A204.1 (cell line): ENCODE measurements around the gene IL17REL.

ENCODE experiments used
- FAIRE-seq: peaks from 2 replicates; lab custom pipeline; 2012; peaks lifted over from hg19 to GRCh38; lab: Jason Lieb, UNC

The IL17REL gene

DNA sequence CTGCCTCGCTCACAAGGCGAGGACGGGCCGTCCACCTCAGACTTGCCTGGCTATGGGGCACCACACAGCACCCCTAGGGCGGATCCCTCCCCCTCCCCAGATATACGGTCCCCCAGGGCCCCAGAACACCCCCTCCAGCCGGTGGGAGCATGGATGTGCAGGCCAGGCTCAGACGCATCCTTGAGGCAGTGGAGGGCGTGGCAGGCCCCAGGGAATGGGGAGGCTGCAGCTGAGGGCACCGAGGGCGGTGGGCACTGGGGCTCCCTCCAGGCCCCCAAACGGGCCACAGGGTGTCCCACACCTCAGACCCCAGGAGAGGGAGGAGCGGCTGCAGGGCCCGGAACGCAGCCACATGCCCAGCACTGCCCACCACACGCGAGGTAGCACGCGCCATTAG lies 33.5 kb upstream of the IL17REL start:
- FAIRE-seq: no peak

- no peak for FAIRE-seq
Observed at GRCh38 chr22:50045211-50046018, 32.9 kb upstream of the IL17REL start.

GRCh38 chr22:50044485-50045118 lies 32.0 kb upstream of the IL17REL start:
- FAIRE-seq: no peak

DNA sequence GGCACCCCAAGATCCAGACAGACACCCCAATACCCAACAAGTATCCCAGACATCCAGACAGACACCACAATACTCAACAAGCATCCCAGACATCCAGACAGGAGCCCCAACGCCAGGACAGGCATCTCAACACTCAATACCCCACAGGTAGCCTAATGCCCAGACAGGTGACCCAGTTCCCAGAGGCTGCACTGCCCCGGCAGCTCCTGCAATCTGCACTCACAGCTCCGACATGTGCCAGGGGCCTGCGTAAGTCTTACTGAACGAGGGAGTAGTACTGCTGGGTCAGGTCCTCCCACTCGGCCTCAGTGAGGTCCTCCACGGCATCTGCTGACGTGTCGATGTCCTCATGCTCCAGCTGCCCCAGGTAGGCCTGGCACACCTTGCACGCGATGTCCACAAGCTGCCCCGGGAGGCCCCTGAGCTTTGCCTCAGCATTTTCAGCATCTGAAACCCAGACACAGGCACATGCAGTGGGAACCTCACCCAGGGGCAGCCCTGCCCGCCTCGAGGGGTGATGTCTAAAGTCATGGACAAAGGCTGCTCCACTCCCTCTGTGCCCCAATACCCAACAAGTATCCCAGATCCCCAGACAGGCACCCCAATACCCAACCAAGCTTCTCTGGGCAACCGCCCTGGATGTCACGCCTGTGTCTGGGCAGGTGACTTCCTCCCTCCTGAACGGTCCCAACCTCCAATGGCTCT lies 28.9 kb upstream of the IL17REL start:
- FAIRE-seq: no peak

DNA sequence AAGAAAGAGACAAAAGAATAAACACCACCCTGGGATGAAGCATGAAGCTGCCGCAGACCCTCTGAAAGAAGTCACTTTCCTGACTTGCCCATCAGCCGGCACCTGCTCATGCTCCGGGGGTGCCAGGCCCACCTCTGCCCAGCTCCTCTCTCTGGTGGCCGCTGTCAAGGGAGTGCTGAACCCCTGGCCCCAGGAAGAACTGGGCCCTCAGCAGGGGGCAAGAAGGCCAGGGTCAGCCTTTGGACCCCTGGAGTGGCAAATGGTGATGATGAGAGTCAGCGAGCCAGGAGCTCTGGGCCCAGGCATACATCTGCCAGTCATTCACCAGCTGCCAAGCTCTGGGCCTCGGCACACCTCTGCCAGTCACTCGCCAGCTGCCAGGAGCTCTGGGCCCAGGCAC lies 28.2 kb upstream of the IL17REL start:
- no peak for FAIRE-seq

- FAIRE-seq: no peak
Observed at GRCh38 chr22:50039669-50040443, 27.3 kb upstream of the IL17REL start.

GRCh38 chr22:50035976-50036724 lies 23.6 kb upstream of the IL17REL start:
- FAIRE-seq: no peak

- FAIRE-seq: no peak
Observed at GRCh38 chr22:50035131-50035881, 22.7 kb upstream of the IL17REL start.

- FAIRE-seq: no peak
Observed at GRCh38 chr22:50034126-50035081, 21.8 kb upstream of the IL17REL start.

- FAIRE-seq: no peak
Observed at GRCh38 chr22:50032941-50033601, 20.5 kb upstream of the IL17REL start.

DNA sequence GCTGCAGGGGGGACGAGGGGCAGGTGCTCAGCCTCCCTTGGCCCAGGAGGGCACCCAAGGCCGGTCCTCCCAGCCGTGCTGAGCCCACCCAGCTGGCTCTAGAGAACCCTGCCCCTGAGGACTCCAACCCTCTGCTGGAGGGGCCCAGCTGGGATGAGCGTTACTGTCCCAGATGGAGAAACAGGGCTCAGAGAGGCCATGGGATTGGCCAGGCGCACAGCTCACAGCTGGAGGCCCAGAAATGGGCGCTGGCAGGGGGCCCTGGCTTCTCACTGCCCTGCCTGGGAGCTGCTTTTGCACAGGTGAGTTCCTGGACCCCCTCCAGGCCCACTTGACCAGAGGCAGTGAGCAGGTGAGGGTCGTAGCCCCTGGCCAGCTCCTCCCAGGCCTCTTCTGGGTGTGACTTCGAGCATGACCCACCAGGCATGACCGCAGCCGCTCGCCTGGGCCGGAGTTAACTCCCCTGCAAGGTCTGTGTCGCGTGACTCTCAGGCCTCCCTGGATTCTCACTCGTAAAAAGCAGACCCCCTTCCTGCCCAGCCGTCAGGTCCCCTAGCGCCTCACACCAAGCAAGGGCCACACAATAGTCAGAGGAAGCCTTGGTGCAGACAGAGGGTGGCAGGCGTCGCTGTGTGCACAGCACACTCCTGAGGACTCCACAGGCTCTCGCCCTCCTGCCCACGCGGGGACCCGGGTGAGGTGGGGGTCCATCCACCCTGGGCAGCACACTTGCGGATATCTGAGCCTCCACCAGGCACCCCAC lies 19.7 kb upstream of the IL17REL start:
- no peak for FAIRE-seq

DNA sequence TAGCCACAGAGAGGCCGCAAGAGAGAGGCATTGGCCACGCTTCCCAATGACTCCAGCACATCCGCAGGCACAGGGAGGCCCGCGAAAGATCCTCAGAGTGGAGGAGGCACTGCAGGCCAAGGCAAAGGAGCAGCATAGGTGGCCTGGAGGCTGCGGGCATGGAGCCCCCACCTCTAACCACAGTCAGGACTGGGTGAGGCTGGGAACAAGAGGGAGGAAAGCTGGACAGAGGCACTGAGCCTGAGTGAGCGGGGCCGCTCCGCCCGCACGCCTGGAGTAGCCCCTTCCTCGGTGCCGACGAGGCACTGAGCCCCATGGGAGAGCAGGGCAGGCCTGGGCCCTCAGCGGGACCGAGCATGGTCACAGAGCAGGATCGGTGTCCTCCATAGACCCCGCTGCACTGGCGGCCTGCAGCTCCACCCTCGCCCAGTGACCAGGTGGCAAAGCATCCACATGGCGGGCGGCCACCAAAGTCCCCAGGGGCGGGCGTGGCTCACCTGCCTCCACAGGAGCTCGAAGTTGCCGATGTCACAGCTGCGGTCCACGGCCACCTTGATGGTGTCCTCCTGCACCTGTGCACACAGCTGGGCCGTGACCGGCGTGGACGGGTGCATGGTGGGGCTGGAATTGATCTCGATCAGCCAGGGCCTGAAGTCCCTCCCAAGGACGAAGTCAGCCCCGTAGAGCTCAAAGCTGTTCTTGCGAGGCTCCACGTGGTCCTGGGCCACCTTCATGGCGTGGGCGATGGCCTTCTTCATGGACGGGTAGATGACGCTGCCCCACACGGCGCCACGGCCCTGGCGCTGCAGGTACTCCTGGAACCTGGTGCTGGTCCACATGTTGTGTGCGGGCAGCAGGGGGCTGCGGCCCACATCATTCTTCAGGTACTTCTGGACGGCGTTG lies 18.9 kb upstream of the IL17REL start:
- FAIRE-seq: no peak

DNA sequence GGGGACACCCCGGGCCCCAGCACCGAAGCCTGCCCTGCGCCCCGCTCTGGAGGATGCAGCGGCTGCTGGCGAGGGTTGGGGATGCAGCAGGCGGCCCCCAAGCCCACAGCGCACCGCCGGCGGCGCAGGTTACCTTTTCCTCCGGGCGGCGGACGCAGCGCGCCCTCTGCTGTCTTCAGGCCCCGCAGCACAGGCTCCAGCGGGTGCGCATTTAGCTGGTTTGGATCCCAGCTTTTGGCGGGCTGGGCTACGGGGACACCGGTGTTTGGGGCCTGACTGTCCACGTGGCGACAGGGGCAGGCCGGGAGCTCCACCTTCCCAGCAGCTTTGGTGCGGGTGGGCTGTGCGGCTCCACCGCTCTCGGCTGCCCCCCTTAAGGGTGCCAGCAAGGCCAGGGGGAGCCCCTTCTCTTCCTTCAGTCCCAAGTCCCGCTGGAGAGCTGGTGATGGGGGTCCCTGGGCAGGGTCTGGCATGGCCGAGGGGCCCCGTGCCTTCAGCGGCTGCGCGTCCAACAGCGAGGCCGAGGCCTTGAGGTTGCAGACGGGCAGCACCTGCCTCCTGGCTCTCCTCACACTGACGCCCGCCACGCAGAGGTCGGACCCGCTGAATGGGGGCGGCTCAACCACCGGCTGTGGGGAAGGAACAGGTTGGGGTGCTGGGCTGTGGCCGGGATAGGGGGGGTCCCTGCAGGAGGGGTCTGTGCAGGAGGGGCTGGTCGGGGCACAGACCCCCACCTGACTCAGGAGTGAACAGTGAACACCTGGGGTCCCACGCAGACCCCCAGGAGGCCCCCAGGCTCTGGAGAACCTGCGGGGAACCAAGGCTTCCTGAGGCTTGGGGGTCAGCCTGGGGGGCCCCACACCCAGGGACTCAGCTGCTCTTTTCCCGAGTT lies 18.0 kb upstream of the IL17REL start:
- FAIRE-seq: no peak

- FAIRE-seq: no peak
Observed at GRCh38 chr22:50027639-50028537, 15.3 kb upstream of the IL17REL start.

DNA sequence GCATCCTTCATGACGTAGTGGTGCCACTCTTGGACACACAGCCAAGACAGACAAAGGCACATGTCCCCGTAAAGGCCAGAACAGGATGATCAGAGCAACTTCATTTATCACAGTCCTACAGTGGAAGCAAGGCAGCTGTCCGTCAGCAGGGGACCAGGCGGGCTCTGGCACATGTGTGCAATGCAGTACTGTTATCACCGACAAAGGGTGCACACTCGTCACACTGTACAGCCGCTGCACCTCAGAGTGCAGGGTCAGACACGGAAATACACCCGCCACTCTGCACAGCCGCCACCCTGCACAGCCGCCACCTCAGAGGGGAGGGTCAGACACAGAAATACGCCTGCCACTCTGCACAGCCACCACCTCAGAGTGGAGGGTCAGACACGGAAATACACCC lies 13.4 kb upstream of the IL17REL start:
- no peak for FAIRE-seq
